ENCODE results near the gene MAPK4.

- TF ChIP-seq, protein P1, sequence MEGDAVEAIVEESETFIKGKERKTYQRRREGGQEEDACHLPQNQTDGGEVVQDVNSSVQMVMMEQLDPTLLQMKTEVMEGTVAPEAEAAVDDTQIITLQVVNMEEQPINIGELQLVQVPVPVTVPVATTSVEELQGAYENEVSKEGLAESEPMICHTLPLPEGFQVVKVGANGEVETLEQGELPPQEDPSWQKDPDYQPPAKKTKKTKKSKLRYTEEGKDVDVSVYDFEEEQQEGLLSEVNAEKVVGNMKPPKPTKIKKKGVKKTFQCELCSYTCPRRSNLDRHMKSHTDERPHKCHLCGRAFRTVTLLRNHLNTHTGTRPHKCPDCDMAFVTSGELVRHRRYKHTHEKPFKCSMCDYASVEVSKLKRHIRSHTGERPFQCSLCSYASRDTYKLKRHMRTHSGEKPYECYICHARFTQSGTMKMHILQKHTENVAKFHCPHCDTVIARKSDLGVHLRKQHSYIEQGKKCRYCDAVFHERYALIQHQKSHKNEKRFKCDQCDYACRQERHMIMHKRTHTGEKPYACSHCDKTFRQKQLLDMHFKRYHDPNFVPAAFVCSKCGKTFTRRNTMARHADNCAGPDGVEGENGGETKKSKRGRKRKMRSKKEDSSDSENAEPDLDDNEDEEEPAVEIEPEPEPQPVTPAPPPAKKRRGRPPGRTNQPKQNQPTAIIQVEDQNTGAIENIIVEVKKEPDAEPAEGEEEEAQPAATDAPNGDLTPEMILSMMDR (IDR thresholded peaks at IDR 0.05): no peak
- no peak for TF ChIP-seq POLR2AphosphoS5 (IDR thresholded peaks at IDR 0.05)
- TF ChIP-seq POLR2A (IDR thresholded peaks at IDR 0.05): no peak
Measured at GRCh38 chr18:50639711-50640110, 79.8 kb downstream of the MAPK4 start.

All from breast epithelium (tissue), 3 donors.